OCI-LY3 (cell line): Measurements from ENCODE around the gene NECAB3.

Experiments
- EZH2phosphoT487 ChIP-seq: fragments of 200-600 bp; shearing (Covaris generic); IDR thresholded peaks from 2 replicates; pipeline ENCODE4 v1.6.1; 2018; ENCODE audit warnings: antibody characterized with exemption, mixed run types, low read depth
- TF ChIP-seq, protein P1 (sequence below): fragments of 200-600, 300-600 bp; sonication (generic); IDR thresholded peaks from 2 replicates; pipeline ENCODE4 v1.5.1; 2014; ENCODE audit warnings: antibody characterized with exemption, low read length, low read depth

GRCh38 chr20:33671573-33672288 lies 2.5 kb downstream of the NECAB3 start:
- TF ChIP-seq, protein P1, sequence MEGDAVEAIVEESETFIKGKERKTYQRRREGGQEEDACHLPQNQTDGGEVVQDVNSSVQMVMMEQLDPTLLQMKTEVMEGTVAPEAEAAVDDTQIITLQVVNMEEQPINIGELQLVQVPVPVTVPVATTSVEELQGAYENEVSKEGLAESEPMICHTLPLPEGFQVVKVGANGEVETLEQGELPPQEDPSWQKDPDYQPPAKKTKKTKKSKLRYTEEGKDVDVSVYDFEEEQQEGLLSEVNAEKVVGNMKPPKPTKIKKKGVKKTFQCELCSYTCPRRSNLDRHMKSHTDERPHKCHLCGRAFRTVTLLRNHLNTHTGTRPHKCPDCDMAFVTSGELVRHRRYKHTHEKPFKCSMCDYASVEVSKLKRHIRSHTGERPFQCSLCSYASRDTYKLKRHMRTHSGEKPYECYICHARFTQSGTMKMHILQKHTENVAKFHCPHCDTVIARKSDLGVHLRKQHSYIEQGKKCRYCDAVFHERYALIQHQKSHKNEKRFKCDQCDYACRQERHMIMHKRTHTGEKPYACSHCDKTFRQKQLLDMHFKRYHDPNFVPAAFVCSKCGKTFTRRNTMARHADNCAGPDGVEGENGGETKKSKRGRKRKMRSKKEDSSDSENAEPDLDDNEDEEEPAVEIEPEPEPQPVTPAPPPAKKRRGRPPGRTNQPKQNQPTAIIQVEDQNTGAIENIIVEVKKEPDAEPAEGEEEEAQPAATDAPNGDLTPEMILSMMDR: no peak
- TF ChIP-seq EZH2phosphoT487: no peak
